HG02973 (cell line): ENCODE results near the gene CPT1B.

Source experiments
- ATAC-seq: cut with Tn5 transposase; IDR thresholded peaks from one replicate; pipeline ENCODE4 v1.9.1; 2021; ENCODE audit warnings: moderate library complexity; ENCODE audit not compliant: unreplicated experiment

CPT1B gene

GRCh38 chr22:50571264-50572175 lies 6.7 kb downstream of the CPT1B start:
- ATAC-seq: no peak

DNA sequence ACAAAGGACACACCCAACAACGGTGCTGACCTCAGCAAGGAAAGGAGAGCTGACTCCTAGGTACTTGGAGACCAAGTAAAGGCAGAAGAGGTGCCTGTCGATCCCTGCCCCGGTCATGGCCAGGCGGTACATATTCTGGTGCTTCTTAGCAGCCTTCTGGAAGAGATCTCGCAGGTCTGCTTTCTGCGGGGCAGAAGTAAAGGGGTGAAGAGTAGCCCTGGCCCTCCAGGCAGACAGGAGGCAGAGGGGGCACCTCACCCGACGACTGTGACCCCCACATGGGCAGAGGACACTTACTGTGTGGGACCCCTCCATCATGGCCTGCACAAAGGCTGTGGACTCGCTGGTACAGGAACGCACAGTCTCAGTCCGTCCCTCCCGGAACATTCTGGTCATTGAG lies 7.4 kb downstream of the CPT1B start:
- no peak for ATAC-seq

- ATAC-seq: no peak
These were observed 8.2 kb downstream of the CPT1B start for GRCh38 chr22:50569896-50570535.

DNA sequence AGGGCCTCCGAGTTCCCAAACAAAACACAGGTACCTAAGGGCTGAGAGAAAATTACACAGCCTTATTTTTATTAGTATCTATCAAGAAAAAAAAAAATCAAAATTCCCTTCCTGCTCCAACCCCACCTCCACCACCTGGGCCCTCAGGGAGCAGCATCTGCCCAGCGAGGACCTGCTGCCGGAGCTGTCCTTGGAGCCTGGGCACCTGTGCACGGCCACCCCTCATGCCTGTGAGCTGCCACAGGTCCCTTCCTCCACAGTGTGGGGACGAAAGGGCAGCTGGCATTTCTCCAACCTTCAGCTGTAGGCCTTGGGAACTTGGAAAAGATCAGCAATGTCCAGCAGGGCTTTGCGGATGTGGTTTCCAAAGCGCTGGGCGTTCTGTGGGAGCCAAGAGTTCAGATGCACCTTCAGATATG lies 9.2 kb downstream of the CPT1B start:
- ATAC-seq: no peak

DNA sequence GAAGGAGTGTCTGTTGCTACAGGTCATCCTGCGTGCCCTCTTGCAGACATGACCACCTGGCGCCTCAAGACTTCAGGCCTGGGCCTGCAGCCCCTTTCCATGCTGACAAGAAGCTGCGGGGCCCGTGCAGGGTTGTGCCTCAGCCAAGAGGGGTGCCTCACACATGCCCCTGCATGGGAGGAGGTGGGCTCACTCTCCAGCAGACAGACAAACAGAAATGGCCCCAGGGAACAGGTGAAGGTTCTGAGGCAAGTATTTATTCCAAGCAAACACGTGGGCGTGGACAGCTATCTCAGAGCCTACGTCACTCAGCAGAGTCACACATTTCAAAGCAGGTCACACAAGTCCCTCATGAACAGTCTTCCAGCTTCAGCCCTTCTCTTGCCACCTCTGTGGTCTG lies 9.6 kb downstream of the CPT1B start:
- no peak for ATAC-seq

DNA sequence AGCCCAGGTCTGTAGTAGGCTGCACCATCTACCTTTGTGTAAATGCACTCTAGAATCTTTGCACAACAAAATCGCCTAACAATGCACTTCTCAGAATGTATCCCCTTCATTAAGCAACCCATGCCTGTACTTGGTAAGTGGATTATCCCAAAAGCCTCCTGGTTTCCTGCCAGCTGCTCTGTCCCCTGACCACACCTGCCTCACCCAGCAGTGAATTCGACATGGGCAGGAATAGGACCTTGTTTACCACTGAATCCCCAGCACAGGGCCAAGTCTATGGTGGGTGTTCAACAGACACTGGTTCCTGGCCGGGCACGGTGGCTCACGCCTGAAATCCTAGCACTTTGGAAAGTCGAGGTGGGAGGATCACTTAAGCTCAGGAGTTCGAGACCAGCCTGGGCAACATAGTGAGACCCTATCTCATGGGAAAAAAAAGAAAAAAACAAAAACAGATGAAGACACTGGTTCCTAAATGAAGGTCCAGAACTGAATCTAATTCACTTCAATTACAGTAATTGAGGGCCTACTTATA lies 10.4 kb downstream of the CPT1B start:
- ATAC-seq: no peak

DNA sequence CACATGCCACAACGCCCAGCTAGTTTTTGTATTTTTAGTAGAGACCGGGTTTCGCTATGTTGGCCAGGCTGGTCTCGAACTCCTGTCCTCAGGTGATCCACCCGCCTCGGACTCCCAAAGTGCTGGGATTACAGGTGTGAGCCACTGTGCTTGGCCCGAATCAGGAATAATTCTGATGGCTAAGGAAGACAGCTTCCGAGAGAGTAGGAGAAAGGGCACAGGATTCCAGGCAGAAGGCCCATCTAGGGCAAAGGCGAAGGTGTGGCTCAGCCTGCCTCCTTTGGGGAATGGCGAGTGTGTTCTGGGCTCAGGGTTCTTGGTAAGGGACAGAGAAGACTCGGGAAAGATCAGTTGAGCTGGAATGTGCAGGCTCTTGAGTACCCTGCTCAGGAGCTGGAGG lies 13.9 kb downstream of the CPT1B start:
- no peak for ATAC-seq

- ATAC-seq: no peak
These were observed 14.6 kb downstream of the CPT1B start for GRCh38 chr22:50563413-50564160.

DNA sequence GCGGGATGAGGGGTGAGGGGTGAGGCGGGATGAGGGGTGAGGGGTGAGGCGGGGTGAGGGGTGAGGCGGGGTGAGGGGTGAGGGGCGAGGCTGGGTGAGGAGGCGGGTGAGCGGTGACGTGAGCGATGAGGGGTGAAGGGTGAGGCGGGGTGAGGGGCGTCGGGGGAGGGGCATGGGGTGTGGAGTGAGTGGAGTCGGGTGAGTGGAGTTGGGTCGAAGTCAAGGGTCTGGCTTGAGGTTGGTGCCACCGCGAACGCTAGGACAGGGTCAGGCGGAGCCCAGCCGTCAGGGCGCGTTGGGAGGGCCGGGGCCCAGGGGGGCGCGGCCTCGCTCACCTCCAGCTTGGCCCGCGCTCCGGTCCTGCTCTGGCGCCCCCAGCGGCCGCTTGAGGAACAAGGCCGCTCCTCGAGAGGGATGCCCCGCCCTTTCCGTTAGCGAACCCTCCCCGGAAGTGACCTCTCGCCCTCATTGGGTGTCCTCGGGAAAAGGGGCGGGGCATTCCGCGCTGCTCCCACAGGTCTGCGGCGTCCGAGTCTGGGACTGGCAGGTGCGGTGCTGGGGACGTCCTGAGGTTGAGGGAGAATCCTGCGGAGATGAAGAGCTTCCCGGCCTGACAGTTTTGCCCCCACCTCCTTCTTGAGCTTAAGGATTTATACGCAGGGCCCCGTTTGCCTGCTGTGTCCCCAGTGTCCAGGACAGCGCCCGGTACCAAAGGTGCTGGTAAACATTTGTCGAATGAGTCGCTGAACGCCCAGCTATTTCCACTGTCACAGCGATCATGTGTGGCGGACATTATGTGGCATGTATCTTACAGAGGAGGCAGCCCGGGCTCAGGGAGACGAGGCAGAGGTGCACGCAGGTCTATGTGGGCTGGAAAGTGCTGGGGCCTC lies 15.5 kb downstream of the CPT1B start, which contains the start of gene SYCE3:
Gene SYCE3, minus strand, starts transcription at position 397 of the 890 bp plus-strand sequence. CDS start 6,514 bp downstream, outside the sequence.
- peak; percentile 89 for ATAC-seq

DNA sequence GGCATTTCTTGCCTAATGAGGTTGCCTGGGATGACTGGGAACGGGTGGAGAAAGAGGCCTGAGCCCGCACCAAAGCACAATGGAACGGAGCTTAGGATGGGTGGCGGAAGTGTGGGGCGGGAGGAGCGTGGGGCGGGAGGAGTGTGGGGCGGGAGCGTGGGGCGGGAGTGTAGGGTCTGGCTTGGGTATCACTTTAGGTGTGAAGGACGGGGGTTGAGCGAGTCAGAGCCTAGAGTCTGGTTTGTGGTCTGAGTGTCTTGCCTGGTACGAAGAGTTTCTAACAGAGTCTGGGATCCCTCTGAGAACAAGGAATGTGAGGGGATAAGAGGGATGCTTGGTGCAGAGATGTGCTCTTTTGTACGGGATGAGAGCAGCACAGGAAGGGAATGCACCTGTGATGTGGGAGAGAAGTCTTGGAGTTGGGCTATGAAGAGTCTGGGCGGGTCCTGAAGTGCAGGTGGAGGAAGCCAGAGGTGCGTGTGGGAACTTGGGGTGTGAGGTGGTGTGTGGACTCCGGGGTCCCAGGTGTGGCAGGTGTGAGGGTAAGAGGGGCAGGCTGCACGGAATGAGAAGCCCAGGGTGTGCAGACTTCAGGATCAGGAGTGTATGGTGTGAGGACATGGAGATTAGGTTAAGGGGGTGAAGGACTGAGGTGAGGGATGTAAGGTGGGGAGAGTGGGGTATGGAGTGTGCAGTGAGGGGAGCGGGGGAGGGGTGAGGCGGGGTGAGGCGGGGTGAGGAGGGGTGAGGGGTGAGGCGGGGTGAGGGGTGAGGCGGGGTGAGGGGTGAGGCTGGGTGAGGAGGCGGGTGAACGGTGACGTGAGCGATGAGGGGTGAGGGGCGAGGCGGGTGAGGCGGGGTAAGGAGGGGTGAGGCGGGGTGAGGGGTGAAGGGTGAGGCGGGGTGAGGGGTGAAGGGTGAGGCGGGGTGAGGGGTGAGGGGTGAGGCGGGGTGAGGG lies 16.5 kb downstream of the CPT1B start:
- ATAC-seq: no peak

DNA sequence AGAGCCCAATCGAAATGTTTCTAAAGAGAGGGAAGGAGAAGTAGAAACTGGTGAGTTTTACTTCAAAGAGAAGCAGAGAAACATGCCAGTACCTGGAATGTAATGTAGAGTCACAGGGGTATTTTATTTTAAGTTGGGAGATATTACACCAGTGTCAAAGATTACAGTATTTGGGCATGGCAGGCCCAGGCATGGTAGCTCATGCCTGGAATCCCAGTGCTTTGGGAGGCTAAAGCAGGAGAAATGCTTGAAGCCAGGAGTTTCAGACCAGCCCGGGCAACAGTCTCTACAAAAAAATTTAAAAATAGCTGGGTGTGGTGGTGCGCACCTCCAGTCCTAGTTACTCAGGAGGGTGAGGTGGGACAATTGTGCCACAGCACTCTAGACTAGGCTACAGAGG lies 18.2 kb downstream of the CPT1B start:
- no peak for ATAC-seq

- no peak for ATAC-seq
These were observed 21.5 kb downstream of the CPT1B start for GRCh38 chr22:50556703-50557102.

GRCh38 chr22:50553310-50553709 lies 24.9 kb downstream of the CPT1B start:
- no peak for ATAC-seq

GRCh38 chr22:50551160-50551752 lies 27.0 kb downstream of the CPT1B start:
- no peak for ATAC-seq

DNA sequence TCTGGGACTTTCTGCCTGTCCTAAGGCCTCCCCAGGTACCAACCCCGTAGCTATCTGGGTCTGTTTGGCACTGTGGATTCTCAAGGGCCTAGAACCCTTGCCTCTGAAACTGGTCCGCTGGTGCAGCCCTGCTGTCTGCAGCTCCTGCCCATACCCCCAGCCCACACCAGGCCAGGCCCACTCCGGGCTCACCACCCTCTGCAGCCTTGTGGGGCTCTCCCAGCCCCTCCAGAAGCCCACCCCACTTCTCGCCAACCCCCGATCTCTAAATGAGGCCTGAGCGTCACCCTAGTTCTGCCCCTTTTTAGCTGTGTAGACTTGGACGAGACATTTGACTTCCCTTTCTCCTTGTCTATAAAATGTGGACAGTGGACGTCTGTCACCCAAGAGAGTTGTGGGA lies 27.8 kb downstream of the CPT1B start:
- ATAC-seq: no peak

DNA sequence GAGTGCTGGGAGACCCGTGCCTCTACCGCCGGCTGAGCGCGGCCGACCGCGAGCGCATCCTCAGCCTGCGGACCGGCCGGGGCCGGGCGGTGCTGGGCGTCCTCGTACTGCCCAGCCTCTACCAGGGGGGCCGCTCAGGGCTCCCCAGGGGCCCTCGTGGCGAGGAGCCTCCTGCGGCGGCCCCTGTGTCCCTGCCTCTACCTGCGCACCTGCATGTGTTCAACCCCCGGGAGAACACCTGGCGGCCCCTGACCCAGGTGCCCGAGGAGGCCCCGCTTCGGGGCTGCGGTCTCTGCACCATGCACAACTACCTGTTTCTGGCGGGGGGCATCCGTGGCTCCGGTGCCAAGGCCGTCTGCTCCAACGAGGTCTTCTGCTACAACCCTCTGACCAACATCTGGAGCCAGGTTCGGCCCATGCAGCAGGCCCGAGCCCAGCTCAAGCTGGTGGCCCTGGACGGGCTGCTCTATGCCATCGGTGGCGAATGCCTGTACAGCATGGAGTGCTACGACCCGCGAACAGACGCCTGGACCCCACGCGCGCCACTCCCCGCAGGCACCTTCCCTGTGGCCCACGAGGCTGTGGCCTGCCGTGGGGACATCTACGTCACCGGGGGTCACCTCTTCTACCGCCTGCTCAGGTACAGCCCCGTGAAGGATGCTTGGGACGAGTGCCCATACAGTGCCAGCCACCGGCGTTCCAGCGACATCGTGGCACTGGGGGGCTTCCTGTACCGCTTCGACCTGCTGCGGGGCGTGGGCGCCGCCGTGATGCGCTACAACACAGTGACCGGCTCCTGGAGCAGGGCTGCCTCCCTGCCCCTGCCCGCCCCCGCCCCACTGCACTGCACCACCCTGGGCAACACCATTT lies 29.1 kb downstream of the CPT1B start:
- ATAC-seq: no peak

- ATAC-seq: no peak
These were observed 29.9 kb downstream of the CPT1B start for GRCh38 chr22:50548040-50548920.
